TTC549 (cell line): ENCODE data around the gene SSNA1.

Source experiments
- FAIRE-seq: peaks from 2 replicates; lab custom pipeline; 2012; peaks lifted over from hg19 to GRCh38; lab: Jason Lieb, UNC

Gene SSNA1

DNA sequence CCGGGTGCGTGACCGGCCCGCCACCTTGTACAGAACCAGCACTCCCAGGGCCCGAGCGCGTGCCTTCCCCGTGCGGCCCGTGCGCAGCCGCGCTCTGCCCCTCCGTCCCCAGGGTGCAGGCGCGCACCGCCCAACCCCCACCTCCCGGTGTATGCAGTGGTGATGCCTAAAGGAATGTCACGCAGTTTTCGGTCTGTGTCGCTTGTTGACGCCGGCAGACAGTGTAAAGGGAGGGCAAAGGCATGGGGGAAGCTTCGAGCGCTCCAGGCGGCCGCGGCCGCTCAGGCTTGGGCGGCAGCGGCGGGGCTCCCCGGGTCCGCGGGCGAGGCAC lies 19.9 kb upstream of the SSNA1 start:
- FAIRE-seq: no peak

DNA sequence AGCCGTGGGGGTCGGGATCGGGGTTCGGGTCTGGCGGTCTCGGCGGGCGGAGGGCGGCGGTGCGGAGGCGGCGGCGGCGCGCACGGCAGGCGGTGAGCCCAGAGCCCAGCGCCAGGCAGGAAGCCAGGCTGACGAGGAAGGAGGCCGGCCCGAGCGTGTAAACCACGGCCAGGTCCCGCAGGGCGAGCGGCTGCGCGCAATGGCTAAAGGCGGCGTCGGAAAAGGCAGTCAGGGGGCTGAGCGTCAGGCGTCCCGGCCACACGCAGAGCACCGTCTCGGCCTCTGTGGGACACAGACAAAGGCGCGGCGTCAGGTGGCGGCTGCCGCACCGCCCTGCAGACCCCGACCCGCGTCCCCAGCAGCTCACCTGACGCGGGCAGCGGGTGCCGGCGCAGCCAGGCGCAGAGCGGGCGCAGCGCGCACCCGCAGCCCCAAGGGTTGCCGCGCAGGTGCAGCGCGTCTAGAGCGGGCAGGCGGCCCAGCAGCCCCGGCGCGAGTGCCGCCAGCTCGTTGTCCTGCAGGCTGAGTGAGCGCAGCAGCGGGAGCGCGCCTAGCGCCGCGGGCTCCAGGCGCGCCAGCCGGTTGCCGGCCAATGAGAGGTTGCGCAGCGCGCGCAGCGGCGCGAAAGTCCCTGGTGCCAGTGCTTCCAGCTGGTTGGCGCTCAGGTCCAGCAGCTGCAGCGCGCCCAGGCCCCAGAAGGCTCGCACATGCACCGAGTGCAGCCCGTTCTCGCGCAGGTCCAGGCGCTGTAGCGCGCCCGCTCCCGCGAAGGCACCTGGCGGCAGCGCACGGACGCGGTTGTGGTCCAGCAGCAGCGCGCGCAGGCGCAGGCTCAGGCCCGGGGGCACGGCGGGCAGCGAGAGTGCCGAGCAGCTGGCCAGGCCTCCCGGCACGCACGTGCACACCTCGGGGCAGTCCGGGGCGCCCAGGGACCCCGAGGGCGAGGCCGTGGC lies 19.3 kb upstream of the SSNA1 start:
- no peak for FAIRE-seq

DNA sequence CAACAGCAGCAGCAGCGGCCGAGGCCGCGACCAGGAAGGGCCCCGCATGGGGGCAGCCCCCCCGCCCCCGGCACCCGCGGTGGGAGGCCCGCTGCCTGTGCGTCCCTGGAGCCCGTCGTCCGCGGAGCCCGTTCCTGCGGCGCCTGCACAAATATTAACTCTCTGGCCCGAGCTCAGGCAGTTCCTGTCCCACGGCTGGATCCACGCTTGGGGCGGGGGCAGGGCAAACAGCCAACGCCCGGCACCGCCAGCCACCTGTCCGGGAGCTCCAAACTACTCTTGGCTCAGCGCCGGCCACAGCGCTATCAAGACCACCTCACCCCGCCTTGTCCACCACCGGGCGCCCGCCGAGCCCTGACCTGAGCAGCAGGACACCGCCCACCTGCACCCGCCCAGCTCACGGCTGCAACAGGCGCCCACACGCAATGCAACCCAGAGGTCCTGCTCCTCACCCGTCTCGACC lies 18.5 kb upstream of the SSNA1 start, which contains the start of gene LRRC26:
LRRC26 (minus strand) TSS at position 156 of the 463 bp plus-strand sequence; CDS start at position 48, 108 bp downstream.
- FAIRE-seq: no peak

DNA sequence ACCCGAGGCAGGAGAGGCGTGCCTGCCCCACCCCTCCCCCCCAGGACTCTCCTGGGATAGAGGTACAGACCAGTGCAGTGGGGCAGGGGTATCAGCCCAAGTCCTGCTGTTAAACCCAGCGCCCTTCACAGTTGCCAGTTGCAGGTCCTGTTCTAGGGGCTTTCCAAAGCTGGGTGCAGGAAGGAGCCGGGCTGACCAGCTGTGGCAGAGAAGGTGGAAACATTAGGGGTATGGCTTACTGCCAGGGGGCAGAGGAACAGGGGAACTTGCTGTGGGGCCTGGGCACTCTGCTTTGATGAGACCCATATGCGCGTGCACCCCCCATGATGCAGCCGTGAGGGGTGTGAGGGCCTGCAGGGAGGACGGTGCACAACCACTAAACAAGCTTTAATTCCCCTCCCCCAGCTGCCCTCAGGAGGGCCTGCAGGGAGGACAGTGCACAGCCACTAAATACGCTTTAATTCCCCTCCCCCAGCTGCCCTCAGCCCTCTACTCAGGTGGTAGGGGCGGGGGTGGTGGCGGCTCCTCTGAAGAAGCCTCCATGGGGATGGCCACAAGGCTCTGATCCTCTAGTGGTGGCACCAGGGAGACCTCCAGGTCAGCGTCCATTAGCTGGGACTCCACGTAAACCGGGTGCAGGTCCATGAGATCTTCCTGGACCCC lies 17.9 kb upstream of the SSNA1 start:
- FAIRE-seq: no peak

DNA sequence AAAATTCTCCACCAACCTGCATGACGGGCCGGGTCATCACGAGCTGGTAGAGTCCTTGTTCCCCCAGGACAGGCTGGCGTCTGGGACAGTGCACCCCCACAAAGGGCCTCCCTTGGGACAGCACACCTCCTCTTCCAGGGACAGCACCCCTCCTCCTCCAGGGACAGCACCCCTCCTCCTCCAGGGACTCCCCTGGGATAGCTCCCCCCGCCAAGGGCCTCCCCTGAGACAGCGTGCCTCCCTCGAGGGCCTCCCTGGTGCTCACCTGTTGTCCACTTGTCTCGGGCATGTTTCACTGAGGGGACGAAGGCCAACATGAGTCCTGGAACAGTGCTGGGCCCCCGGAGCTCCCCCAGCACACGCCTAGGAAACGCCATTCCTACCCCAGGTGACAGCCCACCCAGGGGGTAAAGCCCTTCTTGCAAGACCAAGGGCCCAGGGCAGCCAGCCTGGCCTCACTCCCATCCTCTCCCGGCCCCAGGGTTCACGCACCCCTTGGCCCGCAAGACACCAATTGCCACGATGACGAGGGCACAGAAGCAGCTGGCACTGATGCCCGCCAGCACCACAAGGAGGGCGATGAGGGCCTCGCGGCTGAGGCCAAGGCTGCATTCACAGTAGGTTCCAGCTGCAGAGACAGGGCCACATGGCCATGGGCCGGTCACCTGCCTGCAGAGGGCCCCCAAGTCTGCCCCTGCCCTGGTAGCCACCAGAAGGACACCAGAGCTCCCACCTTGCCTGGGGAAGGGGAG lies 17.2 kb upstream of the SSNA1 start:
- FAIRE-seq: no peak

DNA sequence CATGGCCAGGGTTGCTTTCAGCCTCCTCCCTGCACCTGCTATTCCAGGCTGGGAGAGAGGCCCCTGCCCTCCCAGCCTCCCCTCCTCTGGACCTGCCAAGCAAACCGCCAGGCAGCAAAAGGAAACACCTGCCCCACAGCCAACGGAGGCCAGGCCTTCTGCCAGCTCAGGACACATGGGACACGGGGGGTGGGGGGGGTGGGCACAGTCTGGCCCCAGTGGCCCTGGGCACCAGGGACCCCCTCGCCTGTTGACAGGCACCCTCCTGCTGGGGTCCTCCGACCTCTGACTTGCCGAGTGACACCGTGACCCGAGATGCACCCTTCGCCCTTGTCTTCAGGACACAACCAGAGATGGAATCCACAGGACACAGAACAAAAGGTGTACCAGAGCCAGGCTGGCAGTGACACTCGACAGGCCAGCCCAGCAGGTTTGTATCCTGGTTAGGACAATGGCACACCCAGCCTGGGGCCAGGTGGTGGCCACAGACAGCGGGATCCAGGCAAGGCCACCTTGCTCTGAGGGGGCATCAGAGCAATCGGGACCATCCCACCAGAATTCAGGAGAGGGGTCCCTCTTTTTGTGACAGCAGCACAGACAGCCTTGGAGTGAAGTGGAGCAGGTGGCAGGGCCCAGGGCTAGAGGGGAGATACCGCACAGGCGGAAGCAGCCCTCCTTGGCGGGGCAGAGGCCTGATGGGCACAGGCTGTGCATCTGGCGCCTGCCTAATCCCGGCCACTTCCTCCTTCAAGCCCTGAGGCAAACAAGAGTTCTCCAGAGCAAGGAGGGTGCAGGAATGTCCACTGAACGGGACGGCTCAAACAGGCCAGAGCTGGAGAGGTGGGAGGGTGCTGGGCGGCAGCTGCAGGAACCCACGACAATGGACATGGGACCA lies 15.3 kb upstream of the SSNA1 start:
- no peak for FAIRE-seq

DNA sequence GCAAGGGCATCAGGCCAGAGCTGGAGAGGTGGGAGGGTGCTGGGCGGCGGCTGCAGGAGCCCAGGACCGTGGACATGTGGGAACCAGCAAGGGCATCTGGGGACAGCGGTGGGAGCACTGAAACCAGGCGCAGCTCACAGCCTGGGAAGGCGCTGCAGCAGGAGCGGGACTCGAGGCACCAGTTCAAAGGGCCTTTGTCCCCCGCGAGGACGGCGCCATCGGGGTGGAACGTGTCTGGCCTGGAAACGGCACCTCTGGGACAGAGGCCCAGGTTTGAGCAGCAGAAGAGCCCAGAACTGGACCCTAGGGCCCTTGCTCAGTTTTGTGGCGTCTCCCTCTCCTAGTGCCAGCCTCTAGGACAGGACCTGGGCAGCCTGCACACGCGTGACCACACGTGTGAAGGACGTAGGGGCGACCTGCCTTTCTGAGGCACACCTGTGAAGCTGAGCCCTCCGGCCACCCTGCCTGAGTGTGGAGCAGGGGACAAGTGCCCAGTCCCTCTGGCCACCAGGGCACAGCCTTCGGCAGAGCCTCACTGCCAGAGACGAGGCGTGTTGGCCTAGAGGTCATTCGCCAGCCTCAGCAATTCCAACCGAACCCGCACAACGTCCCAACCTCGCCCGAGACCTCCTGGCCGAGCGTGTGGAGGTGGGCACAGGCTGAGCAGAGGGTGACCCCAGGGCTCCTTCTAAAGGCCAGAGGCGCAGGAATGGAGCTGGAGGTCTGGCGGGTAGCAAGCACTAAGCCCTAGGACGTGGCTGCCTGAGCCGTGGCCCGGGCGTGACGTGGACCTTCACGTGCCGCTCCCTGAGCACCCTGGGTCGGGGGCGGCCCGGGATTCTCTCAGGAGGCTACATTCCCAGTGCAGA lies 14.4 kb upstream of the SSNA1 start:
- no peak for FAIRE-seq

DNA sequence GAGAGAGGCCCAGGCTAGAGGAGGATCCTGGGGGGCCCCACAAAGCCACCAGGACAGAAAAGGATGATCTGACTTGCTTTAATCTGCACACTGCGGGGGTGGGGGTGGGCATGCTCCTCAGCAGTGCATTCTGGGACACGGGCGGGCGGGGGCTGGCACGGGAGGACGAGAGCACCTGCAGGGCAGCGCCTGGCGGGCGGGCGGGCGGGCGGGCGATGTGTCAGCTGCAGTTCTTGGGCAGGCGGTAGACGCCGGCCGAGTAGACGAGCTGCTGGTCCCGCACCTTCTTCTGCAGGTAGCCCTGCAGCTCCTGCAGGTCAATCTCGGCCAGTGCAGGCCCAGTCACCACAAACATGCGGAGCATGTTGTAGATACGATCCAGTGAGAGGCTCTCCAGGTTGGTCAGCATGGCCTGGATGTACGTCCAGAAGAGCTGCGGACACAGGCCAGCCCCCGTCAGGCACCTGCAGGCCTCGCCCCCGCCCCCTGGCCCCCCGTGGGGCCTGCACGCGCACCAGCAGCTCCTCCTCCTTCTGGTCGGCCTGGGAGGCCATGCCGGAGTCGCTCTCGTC lies 13.7 kb upstream of the SSNA1 start:
- no peak for FAIRE-seq

DNA sequence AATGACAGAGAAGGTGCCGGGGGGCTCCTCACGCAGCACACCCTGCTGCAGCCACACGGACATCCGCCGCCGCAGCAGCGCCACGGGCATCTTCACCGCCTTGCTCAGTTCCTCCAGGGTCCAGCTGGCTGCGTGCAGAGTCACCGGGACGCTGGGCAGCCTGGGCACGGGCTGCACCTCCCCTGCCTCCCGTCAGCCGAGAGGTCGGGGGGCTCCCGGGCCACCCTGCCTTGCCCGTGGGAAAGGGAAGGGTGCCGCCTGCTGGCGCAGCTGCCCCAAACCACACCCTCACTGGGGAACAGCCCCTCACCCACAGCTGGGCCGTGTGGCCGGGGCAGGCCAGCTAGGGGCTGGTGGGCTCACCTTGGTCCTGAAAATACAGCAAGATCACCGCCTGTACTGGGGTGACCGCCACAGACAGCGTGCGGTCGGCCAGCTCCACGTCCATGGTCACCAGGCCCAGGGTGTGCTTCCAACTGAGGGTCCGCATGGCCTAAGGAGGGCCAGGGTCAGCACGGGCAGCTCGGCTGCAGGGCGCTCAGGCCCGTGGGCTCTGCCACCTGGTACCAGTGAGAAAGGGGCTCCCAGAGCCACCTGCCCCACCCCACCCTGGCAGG lies 13.0 kb upstream of the SSNA1 start:
- FAIRE-seq: no peak

DNA sequence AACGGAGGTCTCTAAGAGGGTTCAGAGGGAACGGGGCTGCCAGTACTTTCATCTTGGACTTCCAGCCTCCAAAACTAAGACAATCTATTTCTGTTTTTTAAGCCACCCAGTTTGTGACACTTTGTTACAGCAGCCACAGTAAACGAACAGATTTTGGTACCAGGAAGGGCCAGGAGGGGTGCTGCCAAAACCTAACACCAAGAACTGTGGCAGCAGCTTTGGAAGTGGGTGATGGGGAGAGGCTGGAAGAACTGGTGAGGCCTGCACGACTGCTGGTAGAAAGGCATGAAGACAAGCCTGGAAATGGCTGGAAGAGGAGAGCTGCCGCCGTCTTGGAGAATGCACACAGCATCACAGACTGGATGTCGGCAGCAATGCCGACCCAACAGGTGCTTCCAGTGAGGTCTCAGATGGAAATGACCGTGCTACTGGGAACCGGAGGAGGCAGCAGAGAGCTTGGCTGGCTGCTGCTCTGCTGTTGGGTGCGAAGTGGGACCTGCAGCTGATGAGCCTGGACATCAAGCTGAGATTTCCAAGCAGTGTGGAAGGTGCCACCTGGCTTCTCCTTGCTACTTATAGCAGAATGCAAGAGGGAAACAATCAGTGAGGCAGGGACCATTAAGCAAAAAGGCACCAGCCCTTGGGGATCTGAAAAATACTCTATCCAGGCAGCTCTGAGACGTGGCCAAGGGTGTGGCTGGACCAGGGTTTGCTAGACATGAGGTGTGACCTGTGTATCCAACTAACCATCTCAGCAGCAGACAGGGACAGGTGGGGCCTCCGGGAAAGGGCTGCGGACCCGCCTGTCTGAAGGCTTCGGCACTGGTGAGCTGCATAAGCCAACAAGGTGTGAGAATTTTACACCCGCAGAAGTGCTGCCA lies 11.9 kb upstream of the SSNA1 start:
- no peak for FAIRE-seq

DNA sequence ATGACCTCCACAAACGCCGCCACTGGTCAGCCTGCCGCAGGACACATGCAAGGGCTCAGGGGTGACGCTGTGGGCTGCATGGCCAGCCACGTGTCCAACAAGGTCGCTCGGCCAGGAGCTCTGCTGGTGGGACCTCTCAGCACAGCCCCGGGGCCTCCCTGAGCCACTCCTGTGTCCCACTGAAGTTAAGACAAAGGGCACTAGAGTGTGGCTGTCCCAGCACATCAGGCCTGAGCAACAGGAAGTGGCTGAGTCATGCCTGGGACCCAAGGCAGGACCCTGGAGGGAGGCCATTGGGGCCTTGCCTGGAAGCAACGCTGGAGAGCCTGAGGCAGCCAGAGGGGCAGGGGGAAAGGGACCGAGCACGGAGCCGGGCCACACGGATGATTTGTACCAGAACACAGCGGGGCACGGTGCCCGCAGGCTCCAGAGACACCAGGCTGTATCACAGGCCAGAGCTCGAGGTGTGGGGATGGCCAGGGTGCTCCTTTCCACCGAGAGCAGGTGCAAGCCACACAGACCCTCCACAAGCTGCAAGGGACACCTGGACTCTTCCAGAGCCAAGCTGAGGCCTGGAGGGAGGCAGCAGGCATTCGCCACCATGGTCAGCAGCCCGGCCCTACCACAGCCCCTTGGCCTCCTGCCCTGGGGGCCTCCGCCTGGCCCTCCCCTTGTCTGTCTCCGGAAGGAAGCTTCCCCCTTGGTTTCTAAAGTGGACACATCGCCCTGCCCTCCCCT lies 10.1 kb upstream of the SSNA1 start:
- FAIRE-seq: no peak

DNA sequence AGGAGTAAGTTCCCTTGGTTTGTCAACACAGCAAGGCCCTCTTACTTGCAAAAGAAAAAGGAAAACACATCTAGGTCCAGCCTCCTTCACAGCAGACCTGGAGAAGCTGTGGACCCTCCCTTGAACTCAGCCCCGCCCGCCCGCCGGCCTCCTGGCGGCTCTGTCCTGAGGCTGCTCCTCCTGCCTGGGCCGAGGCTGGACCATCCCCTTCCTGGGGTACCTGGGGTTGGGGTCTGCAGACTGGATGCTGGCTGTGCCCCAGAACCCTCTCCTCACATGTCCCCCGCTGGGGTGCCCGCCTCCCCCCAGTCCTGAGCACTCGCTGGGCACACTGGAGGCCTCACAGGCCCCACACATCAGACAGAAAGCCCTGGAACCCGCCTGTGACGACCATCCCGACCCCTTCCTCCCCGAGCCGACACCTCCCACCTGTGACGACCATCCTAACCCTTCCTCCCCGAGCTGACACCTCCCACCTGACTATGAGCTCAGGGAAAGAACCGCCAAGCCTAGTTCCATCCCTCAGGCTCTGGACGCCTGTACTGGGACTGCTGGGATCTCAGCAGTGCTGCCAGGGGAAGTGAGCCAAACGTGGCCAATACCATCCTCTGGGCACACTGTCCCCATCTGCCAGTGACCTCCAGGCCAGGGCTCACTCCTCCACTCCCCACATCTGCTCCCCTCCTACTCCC lies 9.4 kb upstream of the SSNA1 start:
- no peak for FAIRE-seq

DNA sequence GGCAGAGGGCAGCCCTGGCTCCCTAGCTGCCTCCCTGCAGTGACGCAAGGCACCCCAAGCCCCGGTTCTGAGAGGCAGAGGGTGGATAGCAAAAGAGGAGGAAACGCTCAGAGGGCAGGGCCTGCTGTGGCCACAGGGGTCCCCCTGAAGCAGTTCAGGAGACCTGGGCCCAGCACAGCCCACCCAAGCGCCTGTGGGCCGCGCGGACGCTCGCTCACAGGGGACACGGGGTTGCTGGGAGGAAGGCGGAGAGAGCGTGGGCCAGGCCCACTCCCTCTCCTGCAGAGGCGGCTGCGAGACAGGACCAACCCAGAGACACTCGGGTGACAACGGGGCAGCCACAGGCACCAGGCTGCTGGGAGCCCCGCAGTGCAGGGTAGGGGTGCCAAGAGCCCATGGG lies 8.7 kb upstream of the SSNA1 start:
- no peak for FAIRE-seq

DNA sequence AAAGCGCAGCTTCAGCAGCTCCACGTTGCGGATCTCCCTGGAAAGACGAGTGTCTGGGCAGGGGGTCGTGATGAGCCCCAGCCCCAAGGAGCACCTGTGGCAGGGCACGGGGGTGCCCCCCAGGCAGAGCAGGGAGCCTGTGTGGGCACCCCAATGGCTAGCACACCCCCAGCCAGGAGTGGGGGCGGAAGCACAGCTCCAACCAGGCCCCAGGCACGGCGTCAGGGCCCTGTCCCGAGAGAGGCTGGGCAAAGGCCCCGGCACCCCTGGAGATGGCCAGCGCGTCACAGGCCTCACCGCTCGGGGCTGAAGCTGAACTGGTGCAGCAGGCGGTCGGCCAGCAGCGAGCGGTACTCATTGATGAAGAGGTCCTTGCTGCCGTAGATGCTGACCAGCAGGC lies 8.0 kb upstream of the SSNA1 start:
- FAIRE-seq: no peak

DNA sequence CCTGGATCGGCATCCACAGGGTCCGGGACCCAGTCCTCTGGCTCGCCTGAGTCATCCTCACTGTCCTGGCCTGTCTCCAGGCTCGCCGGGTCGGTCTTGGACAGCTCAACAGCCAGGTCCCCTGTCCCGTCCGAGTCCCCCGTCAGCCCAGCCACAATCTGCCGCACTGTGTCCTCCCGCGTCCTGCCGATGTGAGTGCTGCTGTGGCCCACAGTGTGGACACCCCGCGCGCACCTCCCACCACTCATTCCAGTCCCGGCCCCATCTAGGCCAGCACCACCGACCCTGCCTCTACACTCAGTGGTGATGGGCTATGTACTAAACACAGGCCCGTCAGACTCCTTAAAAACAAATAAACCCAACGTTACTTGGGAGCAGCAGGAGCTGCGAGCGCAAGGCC lies 6.8 kb upstream of the SSNA1 start:
- FAIRE-seq: no peak

DNA sequence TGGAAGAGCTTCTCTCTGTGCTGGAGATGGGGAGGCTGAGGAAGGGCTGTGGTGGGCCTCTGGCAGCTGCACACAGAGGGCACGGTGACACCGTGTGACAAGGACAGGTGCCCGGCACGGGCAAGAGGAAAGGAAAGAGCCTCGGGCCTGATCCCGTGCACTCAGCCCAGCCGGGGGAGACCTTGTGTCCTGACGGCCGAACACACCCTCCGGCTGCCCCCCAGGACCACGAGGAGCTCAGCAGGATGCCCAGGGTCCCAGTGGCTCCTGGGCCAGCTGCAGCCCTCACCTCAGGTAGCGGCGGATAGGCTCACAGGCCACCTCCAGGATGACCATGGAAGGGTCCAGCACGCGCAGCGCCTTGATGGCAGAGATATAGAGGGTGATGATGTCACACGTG lies 5.6 kb upstream of the SSNA1 start:
- FAIRE-seq: no peak

DNA sequence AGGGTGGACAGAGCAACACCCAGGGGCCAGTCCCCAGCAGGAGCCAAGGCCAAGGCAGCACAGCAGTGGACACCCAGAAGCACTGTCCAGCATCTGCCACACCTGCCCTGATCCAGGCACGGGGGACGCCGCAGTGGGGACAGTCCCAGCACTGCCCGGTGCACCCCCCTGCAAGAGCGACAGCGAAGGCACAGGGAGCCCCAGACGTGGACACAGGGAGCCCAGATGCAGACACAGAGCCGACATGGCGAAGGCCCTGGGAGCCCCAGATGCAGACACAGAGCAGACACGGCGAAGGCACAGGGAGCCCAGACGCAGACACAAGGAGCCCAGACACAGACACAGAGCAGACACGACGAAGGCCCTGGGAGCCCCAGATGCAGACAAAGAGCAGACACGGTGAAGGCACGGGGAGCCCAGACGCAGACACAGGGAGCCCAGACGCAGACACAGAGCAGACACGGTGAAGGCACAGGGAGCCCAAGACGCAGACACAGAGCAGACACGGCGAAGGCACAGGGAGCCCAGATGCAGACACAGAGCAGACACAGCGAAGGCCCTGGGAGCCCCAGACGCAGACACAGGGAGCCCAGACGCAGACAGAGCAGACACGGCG lies 4.4 kb upstream of the SSNA1 start:
- no peak for FAIRE-seq
